Testis (tissue), 5 donors: ENCODE data around the gene DQX1. TPM values are rescaled to one million over a fixed set of nuclear protein-coding genes. Genes with fewer than 3 reads are reported as not detected.
A peak's percentile ranks its signal among the peaks of the same experiment; 100 is the strongest.

Experiments
- DNase-seq: peaks from one replicate; pipeline ENCODE4 v3.0.0-alpha.2; 2019
- H3K27ac ChIP-seq, 2 donors: fragments of 200-600 bp; sonication (generic); one replicate each; pipeline ENCODE4 v1.5.1; 2019
- H3K27me3 ChIP-seq: fragments of 200-600 bp; sonication (generic); one replicate; pipeline ENCODE4 v1.5.1; 2019
- H3K36me3 ChIP-seq: fragments of 200-600 bp; sonication (generic); one replicate; pipeline ENCODE4 v1.5.1; 2017; ENCODE audit warnings: low read depth; ENCODE audit errors: missing control alignments
- H3K4me1 ChIP-seq: fragments of 200-600 bp; sonication (generic); one replicate; pipeline ENCODE4 v1.5.1; 2019
- H3K4me3 ChIP-seq, 2 donors: fragments of 200-600 bp; sonication (generic); one replicate each; pipeline ENCODE4 v1.5.1; 2017 to 2019
- H3K9me3 ChIP-seq: fragments of 200-600 bp; sonication (generic); one replicate; pipeline ENCODE4 v1.5.1; 2017
- CTCF ChIP-seq, 3 experiments: fragments of 450-650 bp in 2 of 3; fragments of 200-600 bp in 1 of 3; sonication (generic) in 1 of 3; IDR thresholded peaks; one replicate each; pipeline ENCODE4 v1.5.1; 2016 to 2019; ENCODE audit warnings: antibody characterized with exemption in 3 of 3, mild to moderate bottlenecking in 2 of 3, moderate library complexity in 1 of 3
- POLR2A ChIP-seq: fragments of 450-650 bp; IDR thresholded peaks from one replicate; pipeline ENCODE4 v1.6.1; 2017; ENCODE audit warnings: antibody characterized with exemption, mild to moderate bottlenecking, moderate library complexity
- WGBS, 2 donors: methylation state at CpG; one replicate each; pipeline ENCODE4 v1.1.5; 2018; 5-methylcytosine and 5-hydroxymethylcytosine counted together
- intact Hi-C: fragments of 100-400 bp; cut with DNase I; formaldehyde crosslinking; loops from one replicate; pipeline ENCODE4 v1.15.1; 2023; ENCODE audit warnings: low total_unique reads
- long read RNA-seq, 2 donors: transcript quantifications; one replicate each; lab custom pipeline, GENCODE V29; 2026
- polyA plus RNA-seq: library from polyadenylated mRNA; stranded (reverse); fragments of 350-450 nt; fragmentation: Illumina TruSeq; extraction: RNeasy Lipid Tissue Mini Kit (QIAGEN cat#74804); gene quantifications from one replicate; pipeline ENCODE4 v1.2.3, GENCODE V29; 2014; ENCODE audit warnings: low read depth, low replicate concordance; ENCODE audit not compliant: insufficient read depth
- total RNA-seq, 2 donors: library from RNA; depleted of rRNA; stranded (reverse); fragments of >200 nt; gene quantifications; one replicate each; pipeline ENCODE4 v1.2.3, GENCODE V29; 2016

The DQX1 gene
- total RNA-seq: under 1 TPM in 1 of 2 donors, not detected in 1; 0.43 TPM
- 0.86 TPM for polyA plus RNA-seq
- long read RNA-seq, donor 1: 0 reads
- long read RNA-seq, donor 2: 0 reads

GRCh38 chr2:74525717-74526648 is at the start of gene DQX1:
Gene DQX1, minus strand, starts transcription at chr2:74526231. Its CDS starts 502 bp downstream, at chr2:74525729.
- Histone ChIP-seq H3K36me3 (no peaks in the 10 kb centered on the region), H3K4me3 (no peak within 1 kb of the TSS), H3K27ac (no peak within 1 kb of the TSS), H3K27me3 (no peaks in the 10 kb centered on the region), H3K9me3 (no peaks in the 10 kb centered on the region), H3K4me1 (peaks cover 10% of the 10 kb centered on the region)
- TF ChIP-seq CTCF (IDR thresholded peaks at IDR 0.05): no peak
- TF ChIP-seq POLR2A: no peak
- 86 to 93% methylated on average over 11 of the region's 11 CpGs for WGBS, 2 donors
- intact Hi-C loops: no loop called here
- peak; percentile 37 for DNase-seq

- Histone ChIP-seq H3K27ac (no peak overlapping the region), H3K27me3 (no peaks in the 10 kb centered on the region), H3K9me3 (no peaks in the 10 kb centered on the region), H3K36me3 (no peaks in the 10 kb centered on the region), H3K4me3 (no peak overlapping the region), H3K4me1 (no peaks in the 10 kb centered on the region)
- intact Hi-C loops: no loop called here
- no peak for DNase-seq
- no peak for TF ChIP-seq CTCF (IDR thresholded peaks at IDR 0.05)
- no peak for TF ChIP-seq POLR2A
- WGBS, 2 donors: 81 to 91% methylated on average over 4 of the region's 4 CpGs
Measured at GRCh38 chr2:74575320-74575719, 49.3 kb upstream of the DQX1 start.

- Histone ChIP-seq H3K4me3 (no peak overlapping the region), H3K36me3 (no peaks in the 10 kb centered on the region), H3K27ac (no peak overlapping the region), H3K9me3 (no peaks in the 10 kb centered on the region), H3K4me1 (no peaks in the 10 kb centered on the region), H3K27me3 (no peaks in the 10 kb centered on the region)
- no peak for TF ChIP-seq CTCF (IDR thresholded peaks at IDR 0.05)
- TF ChIP-seq POLR2A: no peak
- 63 to 70% methylated on average over 7 of the region's 7 CpGs for WGBS, 2 donors
- intact Hi-C loops: no loop called here
- no peak for DNase-seq
Measured at GRCh38 chr2:74573747-74574562, 47.9 kb upstream of the DQX1 start.

- no peak for TF ChIP-seq POLR2A
- TF ChIP-seq CTCF (IDR thresholded peaks at IDR 0.05): no peak
- WGBS, 2 donors: 71 to 76% methylated on average over 3 of the region's 3 CpGs
- Histone ChIP-seq H3K4me1 (no peaks in the 10 kb centered on the region), H3K4me3 (no peak overlapping the region), H3K36me3 (no peaks in the 10 kb centered on the region), H3K27me3 (no peaks in the 10 kb centered on the region), H3K9me3 (no peaks in the 10 kb centered on the region), H3K27ac (no peak overlapping the region)
- no peak for DNase-seq
- intact Hi-C loops: no loop called here
Measured at GRCh38 chr2:74572178-74572925, 46.3 kb upstream of the DQX1 start.
